ENCODE data around the gene PLXDC2. TPM values are rescaled to one million over a fixed set of nuclear protein-coding genes. Genes with fewer than 3 reads are reported as not detected.

PLXDC2 gene
- total RNA-seq, 2 experiments from 2014 or later, result 0.04 TPM; not detected in 1

DNA sequence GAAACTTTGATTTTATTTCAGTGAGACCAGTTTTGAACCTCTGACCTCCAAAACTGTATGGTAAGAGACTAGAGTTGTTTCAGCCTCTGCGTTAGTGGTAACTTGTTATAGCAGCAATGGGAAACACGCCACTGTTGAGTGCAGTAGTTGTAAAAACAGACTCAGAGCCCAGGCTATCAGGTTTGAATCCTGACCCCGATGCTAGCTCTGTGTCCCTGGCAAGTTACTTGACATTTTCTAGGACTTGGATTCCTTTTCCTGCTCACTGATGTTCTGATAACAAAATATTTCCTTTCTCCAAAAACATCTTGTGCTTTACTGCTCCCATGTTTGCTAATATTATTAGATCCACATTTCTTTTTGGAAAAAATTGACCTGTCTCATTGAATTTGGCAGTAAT, 131.0 kb downstream of the PLXDC2 start:
- no peak overlapping the region for H3K27ac Mint-ChIP-seq
- no peaks in the 10 kb centered on the region for H3K9me3 Mint-ChIP-seq
- no peaks in the 10 kb centered on the region for H3K27me3 Mint-ChIP-seq
- no peaks in the 10 kb centered on the region for H3K4me1 Mint-ChIP-seq
- no peak for DNase-seq
- H3K36me3 Mint-ChIP-seq, result no peaks in the 10 kb centered on the region
- no peak overlapping the region for H3K4me3 Mint-ChIP-seq

DNA sequence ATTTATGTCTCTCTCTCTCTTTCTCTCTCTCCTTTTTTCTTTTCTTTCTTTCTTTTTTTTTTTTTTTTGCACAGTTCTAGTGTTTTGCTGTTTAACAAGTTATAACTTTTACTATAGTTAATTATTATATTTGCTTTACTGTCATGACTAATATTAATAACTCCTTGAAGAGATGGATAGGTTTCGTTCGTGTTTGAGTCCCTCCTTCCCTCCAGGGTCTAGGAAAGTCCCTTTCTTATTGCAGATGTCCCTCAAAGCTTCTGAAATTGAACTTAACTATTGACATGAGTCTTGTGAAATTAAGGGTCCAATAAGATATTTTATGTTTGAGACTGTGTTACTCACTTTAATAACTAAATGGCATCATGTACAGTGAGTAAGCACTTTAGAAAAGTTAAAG, 131.4 kb downstream of the PLXDC2 start:
- H3K36me3 Mint-ChIP-seq, result no peaks in the 10 kb centered on the region
- DNase-seq, result no peak
- H3K4me3 Mint-ChIP-seq, result no peak overlapping the region
- H3K4me1 Mint-ChIP-seq, result no peaks in the 10 kb centered on the region
- H3K27ac Mint-ChIP-seq, result no peak overlapping the region
- no peaks in the 10 kb centered on the region for H3K27me3 Mint-ChIP-seq
- H3K9me3 Mint-ChIP-seq, result no peaks in the 10 kb centered on the region

DNA sequence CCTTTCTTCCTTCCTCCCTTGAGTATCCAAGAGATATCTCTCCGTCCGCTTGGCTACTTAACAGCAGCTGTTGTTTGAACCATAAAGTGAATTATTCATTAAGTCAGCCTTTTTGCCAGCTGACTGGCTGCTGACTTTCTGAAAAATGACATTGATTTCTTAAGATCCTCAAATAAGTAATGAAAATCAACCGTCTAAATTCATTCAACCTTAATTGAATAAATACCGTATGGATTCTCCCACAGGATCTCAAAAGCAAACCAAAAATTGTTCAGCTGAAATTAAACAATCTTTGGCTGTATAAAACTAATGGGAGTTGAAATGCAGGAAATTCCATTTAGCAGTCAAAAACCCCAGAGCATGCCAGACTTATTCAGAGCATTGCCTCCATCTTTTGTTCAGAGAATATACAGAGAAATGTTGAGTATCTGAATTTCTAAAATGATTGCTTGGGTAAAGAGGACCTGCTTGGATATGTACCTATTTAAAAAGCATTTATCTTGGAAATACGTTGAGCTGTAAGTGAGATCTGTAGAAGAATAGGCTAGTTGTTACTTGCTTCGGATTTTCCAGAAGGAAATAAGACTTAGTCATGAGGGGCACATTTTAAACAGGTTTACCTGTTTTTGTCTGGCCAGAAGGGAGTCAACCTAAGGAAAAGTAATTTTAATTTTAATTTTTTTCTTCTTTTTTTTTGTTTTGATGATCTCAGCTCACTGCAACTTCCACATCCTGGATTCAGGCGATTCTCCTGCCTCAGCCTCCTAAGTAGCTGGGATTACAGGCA, 136.2 kb downstream of the PLXDC2 start:
- Mint-ChIP-seq H3K27me3 (no peaks in the 10 kb centered on the region), H3K9me3 (no peaks in the 10 kb centered on the region), H3K4me1 (no peaks in the 10 kb centered on the region), H3K4me3 (no peak overlapping the region), H3K27ac (no peak overlapping the region), H3K36me3 (no peaks in the 10 kb centered on the region)
- DNase-seq, result no peak

DNA sequence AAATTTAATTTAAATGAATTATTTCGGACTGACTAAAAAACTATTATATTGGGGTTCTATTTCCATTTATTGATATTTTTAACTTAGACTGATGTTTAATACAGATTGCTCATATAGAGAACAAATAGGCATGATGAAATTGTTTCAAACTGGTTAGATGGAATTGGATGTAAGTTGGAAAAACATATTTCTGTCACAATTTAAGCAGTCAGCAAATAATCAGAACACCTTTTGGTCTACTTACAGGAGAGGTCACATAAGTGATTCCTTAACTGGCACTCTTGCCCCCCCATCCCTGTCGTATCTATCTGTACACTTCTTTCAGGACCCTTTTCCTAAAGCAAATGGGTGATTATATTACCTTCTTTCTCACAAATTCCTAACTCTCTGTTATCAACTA, 138.4 kb downstream of the PLXDC2 start:
- Mint-ChIP-seq H3K9me3 (no peaks in the 10 kb centered on the region), H3K4me1 (no peaks in the 10 kb centered on the region), H3K4me3 (no peak overlapping the region), H3K27me3 (no peaks in the 10 kb centered on the region), H3K36me3 (no peaks in the 10 kb centered on the region), H3K27ac (no peak overlapping the region)
- no peak for DNase-seq

DNA sequence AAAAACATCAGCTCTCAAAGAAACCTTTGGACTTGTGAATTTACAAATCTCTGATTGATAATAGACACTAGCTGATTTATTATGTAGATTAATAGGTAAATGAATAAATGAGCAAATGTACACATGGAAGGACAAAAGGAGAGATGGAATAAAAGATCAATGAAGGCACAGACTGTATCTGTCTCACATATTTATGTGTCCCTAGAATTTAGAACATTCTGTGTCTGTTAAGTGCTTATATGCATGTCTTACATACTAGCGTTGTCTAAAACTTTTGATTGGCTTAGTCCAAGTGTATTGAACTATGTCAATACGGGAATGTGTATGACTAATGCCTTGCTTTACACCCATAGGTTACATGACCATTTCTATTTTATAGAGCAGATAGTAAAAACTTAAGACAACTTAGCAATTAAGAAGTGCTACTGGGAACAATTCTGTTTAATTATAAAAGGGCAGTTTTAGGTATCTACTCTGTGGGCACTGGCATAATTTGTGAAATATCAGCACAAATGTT, 140.3 kb downstream of the PLXDC2 start:
- Mint-ChIP-seq H3K9me3 (no peaks in the 10 kb centered on the region), H3K27me3 (no peaks in the 10 kb centered on the region), H3K27ac (no peak overlapping the region), H3K4me1 (no peaks in the 10 kb centered on the region), H3K4me3 (no peak overlapping the region), H3K36me3 (no peaks in the 10 kb centered on the region)
- no peak for DNase-seq

DNA sequence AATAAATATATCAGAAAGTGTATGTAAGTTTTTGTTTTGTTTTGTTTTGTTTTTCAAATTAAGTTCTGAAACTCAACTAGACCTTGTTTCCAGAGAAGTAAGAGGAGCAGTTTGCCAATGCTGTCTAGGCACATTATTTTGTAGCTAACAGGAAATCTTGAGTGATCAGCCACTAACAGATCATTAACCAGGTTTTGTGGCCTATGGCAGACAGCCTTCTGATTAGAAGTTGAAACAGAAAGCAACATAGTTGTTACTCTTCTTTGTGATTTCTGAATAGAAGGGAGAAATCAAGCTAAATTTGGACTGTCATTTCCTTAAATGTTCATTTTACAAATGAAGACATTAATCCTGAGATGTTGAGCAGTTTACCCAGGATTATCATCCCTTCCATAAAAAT, 142.6 kb downstream of the PLXDC2 start:
- Mint-ChIP-seq H3K36me3 (no peaks in the 10 kb centered on the region), H3K27me3 (no peaks in the 10 kb centered on the region), H3K27ac (no peak overlapping the region), H3K9me3 (no peaks in the 10 kb centered on the region), H3K4me1 (no peaks in the 10 kb centered on the region), H3K4me3 (no peak overlapping the region)
- DNase-seq, result no peak

DNA sequence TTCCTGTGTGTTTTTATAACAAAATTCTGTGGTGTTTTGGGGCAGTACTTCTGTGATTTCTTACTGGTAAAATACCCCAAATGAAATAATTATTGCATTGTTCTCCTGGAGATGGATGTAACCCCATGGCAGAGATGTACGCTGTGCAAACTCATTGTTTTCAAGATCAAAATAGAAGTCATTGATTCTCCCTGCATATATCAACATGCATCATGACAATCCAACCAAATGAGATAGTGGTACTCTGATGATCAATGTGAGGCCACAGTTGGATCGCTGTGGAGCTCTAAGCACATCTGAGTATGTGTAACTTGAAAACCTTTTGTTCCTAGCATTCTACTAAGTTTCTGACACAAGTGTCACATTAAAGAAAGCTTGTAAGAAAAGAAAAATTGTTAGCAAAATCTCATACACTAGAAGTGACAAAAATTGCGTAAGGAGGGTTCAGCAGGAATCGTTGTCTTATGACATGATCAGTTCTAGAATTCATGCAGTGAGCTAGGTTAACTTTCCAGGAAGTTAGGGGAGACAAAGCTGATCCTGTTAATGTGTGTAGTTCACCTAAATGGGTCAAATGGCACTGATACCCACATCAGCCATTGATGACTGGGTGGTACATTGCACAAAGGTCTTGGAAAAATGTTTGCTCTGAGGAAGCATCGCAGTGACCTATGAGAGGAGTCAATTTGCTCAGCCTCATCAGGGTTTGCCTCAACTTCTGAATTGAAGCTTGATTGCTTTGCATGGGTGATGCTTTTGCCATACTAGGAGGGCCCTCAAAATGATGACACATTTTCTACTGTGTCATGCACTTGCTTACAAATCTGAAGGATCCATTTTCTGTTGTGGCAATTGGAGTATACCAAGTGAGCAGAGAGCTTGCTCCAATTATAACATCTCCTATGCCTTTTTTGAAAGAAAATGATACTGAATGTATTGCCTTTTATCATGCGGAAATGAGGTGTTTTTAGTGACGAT, 145.1 kb downstream of the PLXDC2 start:
- no peak overlapping the region for H3K27ac Mint-ChIP-seq
- H3K36me3 Mint-ChIP-seq, result no peaks in the 10 kb centered on the region
- H3K27me3 Mint-ChIP-seq, result no peaks in the 10 kb centered on the region
- H3K4me3 Mint-ChIP-seq, result no peak overlapping the region
- H3K4me1 Mint-ChIP-seq, result no peaks in the 10 kb centered on the region
- H3K9me3 Mint-ChIP-seq, result no peaks in the 10 kb centered on the region
- no peak for DNase-seq

DNA sequence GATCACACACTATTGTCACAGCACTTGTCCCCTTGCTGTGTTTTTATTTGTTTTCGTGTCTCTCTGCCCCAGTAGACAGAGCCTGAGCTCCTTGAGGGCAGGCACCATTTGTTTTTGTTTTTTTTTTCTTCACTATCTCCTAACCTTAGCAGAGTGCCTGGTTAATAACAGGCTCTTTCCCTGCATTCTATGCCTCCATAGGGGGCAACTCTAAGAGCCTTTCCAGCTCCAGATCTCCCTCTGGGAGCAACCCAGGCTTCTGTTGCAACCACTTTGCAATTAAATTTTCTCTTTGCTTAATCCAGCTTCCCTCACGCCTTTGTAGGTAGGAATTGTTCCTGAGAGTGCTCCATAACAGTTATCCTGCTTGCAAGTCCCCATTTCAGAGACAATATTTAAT, 148.4 kb downstream of the PLXDC2 start:
- Mint-ChIP-seq H3K4me3 (no peak overlapping the region), H3K36me3 (no peaks in the 10 kb centered on the region), H3K4me1 (no peaks in the 10 kb centered on the region), H3K27me3 (no peaks in the 10 kb centered on the region), H3K9me3 (no peaks in the 10 kb centered on the region), H3K27ac (no peak overlapping the region)
- no peak for DNase-seq

DNA sequence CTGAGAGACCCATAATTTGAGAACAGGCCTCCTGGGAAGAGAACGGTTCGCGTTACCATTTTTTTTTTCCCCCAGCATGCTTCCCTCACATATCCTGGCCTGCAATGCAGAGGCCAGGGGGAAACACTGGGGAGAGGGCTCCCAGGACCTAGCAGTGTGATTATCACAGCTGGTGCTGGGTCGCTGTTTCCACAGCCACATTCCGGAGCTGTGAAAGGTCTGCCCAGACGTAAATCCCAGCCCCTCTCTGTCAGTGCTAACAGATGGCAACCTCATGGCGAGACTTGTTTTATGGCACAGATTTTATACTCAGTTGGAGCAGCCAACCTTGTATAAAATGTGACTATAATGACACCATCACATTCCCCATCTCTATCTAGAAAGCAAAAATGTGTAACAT, 150.5 kb downstream of the PLXDC2 start:
- no peaks in the 10 kb centered on the region for H3K27me3 Mint-ChIP-seq
- no peaks in the 10 kb centered on the region for H3K4me1 Mint-ChIP-seq
- H3K27ac Mint-ChIP-seq, result no peak overlapping the region
- H3K4me3 Mint-ChIP-seq, result no peak overlapping the region
- H3K9me3 Mint-ChIP-seq, result no peaks in the 10 kb centered on the region
- no peak for DNase-seq
- H3K36me3 Mint-ChIP-seq, result no peaks in the 10 kb centered on the region

DNA sequence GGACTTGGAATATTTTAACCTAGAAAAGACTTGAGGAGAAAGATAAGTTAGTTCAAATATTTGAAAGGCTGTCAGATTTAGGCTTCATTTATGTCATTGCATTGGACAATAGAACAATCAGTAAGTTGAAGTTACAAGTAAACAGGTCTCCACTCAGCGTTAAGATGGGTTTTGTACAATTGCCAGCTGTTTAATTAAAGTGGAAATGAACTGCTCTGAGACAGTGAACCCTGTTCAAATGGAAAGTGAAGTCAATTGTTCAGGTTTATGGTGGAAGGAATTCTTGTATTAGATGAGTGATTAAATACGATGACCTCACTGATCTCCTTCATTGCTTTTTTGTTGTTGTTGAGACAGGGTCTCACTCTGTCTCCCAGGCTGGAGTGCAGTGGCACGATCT, 151.7 kb downstream of the PLXDC2 start:
- DNase-seq, result no peak
- Mint-ChIP-seq H3K4me3 (no peak overlapping the region), H3K27ac (no peak overlapping the region), H3K27me3 (no peaks in the 10 kb centered on the region), H3K9me3 (no peaks in the 10 kb centered on the region), H3K4me1 (no peaks in the 10 kb centered on the region), H3K36me3 (no peaks in the 10 kb centered on the region)

DNA sequence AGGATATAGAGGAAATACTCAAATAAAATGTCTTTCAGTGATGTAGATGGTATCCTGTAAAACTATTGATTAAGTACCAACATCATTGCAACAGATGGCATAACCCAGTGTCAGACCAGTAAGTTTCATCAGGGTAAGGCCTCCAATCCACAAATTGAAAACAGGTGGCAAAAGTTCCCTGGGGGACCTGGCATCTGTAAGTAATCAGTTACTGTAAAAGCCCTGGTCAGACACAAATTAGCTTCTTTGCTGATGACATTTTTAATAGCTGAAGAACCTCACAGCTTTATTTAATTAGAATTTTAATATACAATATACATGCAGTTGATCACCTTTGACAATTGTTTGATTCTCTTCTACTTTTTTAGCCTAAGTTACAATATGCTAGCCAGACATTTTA, 152.5 kb downstream of the PLXDC2 start:
- H3K4me3 Mint-ChIP-seq, result no peak overlapping the region
- no peaks in the 10 kb centered on the region for H3K9me3 Mint-ChIP-seq
- H3K27ac Mint-ChIP-seq, result no peak overlapping the region
- DNase-seq, result no peak
- no peaks in the 10 kb centered on the region for H3K27me3 Mint-ChIP-seq
- no peaks in the 10 kb centered on the region for H3K4me1 Mint-ChIP-seq
- no peaks in the 10 kb centered on the region for H3K36me3 Mint-ChIP-seq

DNA sequence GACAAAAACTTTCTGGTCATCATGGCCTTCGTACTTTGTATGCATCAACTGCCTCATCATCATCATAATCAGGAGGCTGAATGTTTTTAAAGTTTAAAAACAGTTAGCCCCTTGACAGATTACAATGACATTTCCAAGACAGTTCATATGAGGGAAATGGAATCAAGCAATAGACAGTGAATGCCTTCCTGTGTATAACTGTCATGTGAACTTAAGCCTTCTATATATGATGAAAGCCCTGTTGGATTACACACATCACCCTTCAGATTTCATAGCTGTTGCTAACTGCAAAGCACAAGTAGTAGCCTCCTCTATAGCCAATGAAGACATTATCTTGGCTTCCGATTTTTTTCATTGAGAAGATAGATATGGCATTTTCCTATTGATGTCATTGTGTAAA, 154.0 kb downstream of the PLXDC2 start:
- Mint-ChIP-seq H3K9me3 (no peaks in the 10 kb centered on the region), H3K4me3 (no peak overlapping the region), H3K36me3 (no peaks in the 10 kb centered on the region), H3K27me3 (no peaks in the 10 kb centered on the region), H3K27ac (no peak overlapping the region), H3K4me1 (no peaks in the 10 kb centered on the region)
- DNase-seq, result no peak

DNA sequence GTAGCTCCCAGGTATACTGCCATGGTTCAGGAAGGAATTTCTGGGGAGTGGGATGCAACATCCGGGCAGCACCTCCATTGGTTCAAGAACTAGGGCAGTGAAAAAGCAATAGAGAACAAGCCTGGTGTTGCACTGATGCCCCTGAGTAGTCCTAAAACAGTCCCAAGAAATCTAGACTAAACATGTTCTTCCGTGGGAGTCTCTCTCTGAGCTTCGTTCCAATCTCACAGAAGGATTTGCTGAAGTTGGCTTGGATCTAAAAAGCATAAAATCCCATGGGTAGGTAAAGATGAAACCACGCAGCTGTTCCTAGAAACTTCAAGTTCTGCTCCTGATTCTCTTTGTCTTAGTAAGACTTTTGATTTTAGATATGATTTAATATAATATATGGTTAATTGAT, 154.5 kb downstream of the PLXDC2 start:
- Mint-ChIP-seq H3K4me3 (no peak overlapping the region), H3K4me1 (no peaks in the 10 kb centered on the region), H3K27ac (no peak overlapping the region), H3K36me3 (no peaks in the 10 kb centered on the region), H3K9me3 (no peaks in the 10 kb centered on the region), H3K27me3 (no peaks in the 10 kb centered on the region)
- no peak for DNase-seq

DNA sequence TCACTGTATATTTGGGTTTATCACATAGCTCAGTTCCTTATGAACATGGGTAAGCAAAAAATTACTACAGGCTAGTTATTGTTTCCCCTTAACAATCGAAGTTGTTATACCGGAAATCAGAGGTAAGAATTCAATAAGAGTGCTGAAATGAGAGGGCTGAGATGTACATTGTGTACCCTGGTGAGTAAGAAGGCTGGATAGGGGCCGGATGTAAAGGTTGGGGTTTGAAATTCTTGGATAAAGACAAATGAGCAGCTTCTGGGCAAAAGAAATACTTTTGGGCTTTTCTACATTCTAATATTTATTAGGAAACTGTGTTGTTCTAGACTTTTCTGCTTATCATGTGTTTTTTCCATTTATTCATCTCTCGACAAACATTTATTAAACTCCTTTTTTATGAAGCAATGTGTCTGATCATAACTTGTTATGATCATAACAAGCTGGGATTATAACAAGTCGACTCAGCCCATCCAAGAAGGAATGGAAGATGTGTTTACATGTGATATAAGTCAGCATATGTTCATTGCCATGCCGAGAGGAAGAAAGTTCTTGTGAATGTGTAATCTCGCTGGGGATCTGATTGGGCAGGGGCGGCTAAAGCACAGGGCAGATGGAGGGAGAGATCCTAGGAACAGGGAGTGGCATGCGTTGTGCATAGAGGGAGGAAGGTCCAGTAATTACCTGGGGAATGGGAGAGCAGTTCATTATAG, 155.3 kb downstream of the PLXDC2 start:
- H3K4me3 Mint-ChIP-seq, result no peak overlapping the region
- no peaks in the 10 kb centered on the region for H3K4me1 Mint-ChIP-seq
- no peaks in the 10 kb centered on the region for H3K36me3 Mint-ChIP-seq
- no peak overlapping the region for H3K27ac Mint-ChIP-seq
- H3K27me3 Mint-ChIP-seq, result no peaks in the 10 kb centered on the region
- H3K9me3 Mint-ChIP-seq, result no peaks in the 10 kb centered on the region
- DNase-seq, result no peak

DNA sequence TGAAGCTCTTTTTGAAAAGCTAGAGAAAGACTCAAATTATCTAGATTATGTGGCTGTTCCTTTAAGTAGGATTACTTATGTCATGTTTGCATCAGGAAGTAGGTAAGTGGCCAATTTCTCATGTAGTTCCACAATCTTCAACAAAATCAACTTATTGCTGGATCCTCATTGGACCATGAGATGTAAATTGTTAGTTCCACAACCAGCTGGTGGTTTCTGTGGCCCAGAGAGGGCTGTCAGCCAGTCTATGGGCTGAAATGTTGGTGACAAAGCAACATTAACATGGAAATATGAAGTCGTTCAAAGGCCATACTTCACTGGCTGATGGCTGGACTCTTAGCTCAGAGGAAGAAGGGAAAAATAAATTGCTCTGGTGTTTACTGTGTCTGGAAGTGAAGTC, 157.9 kb downstream of the PLXDC2 start:
- H3K4me3 Mint-ChIP-seq, result no peak overlapping the region
- H3K27me3 Mint-ChIP-seq, result no peaks in the 10 kb centered on the region
- H3K9me3 Mint-ChIP-seq, result no peaks in the 10 kb centered on the region
- H3K27ac Mint-ChIP-seq, result no peak overlapping the region
- DNase-seq, result no peak
- H3K4me1 Mint-ChIP-seq, result no peaks in the 10 kb centered on the region
- no peaks in the 10 kb centered on the region for H3K36me3 Mint-ChIP-seq
